Loucy (cell line): Measurements from ENCODE around the gene PPARA.

Source experiments
- EZH2phosphoT487 ChIP-seq: fragments of 200-600 bp; IDR thresholded peaks from 2 replicates; pipeline ENCODE4 v1.6.1; 2018; ENCODE audit warnings: antibody characterized with exemption, mild to moderate bottlenecking, moderate library complexity, borderline replicate concordance
- TF ChIP-seq, protein P1 (sequence below): fragments of 200-600 bp; sonication (generic); conservative IDR thresholded peaks from 2 replicates; pipeline ENCODE4 v1.5.1; 2014; ENCODE audit warnings: mild to moderate bottlenecking, antibody characterized with exemption, low read length

- TF ChIP-seq, protein P1, sequence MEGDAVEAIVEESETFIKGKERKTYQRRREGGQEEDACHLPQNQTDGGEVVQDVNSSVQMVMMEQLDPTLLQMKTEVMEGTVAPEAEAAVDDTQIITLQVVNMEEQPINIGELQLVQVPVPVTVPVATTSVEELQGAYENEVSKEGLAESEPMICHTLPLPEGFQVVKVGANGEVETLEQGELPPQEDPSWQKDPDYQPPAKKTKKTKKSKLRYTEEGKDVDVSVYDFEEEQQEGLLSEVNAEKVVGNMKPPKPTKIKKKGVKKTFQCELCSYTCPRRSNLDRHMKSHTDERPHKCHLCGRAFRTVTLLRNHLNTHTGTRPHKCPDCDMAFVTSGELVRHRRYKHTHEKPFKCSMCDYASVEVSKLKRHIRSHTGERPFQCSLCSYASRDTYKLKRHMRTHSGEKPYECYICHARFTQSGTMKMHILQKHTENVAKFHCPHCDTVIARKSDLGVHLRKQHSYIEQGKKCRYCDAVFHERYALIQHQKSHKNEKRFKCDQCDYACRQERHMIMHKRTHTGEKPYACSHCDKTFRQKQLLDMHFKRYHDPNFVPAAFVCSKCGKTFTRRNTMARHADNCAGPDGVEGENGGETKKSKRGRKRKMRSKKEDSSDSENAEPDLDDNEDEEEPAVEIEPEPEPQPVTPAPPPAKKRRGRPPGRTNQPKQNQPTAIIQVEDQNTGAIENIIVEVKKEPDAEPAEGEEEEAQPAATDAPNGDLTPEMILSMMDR: no peak
- no peak for TF ChIP-seq EZH2phosphoT487
These were observed 61.9 kb downstream of the PPARA start for GRCh38 chr22:46212195-46212594.
